GM12872 (cell line): Measurements from ENCODE around the gene COL4A1.

Experiments used
- TF ChIP-seq, protein P1 (sequence below): IDR thresholded peaks from 3 replicates; pipeline ENCODE4 v1.5.1; 2011; ENCODE audit warnings: low read depth, mild to moderate bottlenecking, low read length, moderate library complexity; ENCODE audit not compliant: insufficient read depth

The COL4A1 gene

GRCh38 chr13:110306960-110307766, at the start of gene COL4A1, which contains the start of gene COL4A2:
COL4A1 (minus strand) TSS chr13:110307157; CDS start chr13:110307027, 130 bp downstream.
COL4A2 (plus strand) TSS chr13:110307284; CDS start chr13:110307904, 620 bp downstream.
- TF ChIP-seq, protein P1, sequence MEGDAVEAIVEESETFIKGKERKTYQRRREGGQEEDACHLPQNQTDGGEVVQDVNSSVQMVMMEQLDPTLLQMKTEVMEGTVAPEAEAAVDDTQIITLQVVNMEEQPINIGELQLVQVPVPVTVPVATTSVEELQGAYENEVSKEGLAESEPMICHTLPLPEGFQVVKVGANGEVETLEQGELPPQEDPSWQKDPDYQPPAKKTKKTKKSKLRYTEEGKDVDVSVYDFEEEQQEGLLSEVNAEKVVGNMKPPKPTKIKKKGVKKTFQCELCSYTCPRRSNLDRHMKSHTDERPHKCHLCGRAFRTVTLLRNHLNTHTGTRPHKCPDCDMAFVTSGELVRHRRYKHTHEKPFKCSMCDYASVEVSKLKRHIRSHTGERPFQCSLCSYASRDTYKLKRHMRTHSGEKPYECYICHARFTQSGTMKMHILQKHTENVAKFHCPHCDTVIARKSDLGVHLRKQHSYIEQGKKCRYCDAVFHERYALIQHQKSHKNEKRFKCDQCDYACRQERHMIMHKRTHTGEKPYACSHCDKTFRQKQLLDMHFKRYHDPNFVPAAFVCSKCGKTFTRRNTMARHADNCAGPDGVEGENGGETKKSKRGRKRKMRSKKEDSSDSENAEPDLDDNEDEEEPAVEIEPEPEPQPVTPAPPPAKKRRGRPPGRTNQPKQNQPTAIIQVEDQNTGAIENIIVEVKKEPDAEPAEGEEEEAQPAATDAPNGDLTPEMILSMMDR, result no peak

DNA sequence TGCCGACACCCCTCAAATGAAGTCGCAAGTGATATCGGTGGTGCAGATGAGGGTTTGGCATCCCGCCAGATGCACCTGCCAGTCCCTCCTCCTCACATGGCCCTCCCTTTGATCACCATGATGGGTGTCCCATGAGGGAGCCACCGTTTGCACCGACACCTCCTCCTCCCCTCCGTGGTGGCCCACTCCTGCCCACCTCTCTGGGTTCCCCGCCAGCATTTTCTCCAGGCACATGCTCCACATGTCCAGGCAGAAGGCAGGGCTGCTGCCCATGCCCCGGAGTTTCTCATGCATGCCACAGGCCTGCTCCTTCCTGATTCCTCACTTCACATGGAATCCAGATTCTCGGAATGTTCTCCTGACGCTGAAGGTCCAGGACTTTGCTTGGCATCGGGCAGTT, 49.4 kb upstream of the COL4A1 start:
- TF ChIP-seq, protein P1, result no peak

DNA sequence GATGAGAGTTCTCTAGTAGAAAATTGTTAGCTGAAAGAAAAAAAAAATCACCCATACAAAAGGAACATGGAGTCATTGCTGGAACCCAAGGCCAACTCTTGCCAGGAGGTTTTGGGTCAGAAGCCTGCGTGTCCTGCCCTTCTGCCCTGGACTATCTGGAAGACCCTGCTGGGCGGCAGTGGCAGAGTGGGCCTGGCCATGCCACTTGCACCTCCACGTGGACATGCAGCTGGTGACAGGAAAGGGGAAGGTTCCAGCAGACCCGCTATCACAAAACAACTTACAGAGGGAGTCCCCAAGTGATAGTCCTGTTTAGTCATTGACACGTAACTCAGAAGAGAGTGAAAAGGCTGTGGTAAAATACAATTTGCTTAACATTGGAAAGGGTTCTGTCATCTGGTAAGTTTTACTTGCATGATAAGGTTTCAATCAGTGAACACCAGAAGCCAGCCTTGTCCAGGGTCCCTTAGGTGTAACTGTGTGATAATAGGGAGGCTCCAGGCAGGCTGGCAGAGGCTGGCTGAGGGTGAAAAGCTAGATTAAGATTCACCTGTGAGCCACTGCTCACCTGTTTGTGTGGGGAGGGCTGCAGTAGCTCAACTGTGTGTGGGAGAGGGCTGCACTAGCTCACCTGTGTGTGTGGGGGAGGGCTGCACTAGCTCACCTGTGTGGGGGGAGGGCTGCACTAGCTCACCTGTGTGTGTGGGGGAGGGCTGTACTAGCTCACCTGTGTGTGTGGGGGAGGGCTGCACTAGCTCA, 47.9 kb upstream of the COL4A1 start:
- TF ChIP-seq, protein P1, result no peak

GRCh38 chr13:110354123-110354627, 47.2 kb upstream of the COL4A1 start:
- TF ChIP-seq, protein P1, result no peak

DNA sequence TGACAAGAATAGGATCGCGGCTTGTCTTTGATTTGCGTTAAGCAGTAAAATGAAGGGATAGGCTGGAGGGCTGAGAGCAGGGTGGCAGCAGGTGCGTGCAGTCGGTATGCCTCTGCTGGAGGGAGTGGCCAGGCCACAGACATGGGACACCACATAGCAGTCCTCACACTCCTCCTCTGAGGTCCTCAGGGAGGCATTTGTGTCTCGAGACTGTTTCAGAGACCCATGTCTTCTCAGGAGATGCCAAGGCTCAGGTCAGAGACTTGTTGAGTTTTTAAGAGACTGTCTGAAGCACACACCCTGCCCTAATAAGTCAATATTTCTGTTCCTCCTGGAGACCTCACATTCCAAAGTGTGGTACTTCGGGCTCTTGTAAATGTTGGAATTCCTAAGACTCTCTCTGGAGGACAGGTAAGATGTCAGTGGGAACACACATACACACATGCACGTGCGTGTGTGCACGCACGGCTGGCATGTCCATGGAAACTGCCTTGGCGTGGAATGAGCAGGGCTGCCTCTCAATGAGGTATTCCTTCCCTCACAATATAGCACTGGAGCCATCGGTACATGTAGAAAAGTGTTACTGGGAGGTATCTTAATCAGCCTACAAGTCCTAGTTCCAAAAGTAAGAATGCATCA, 46.5 kb upstream of the COL4A1 start:
- TF ChIP-seq, protein P1, result no peak

GRCh38 chr13:110352735-110353134, 45.8 kb upstream of the COL4A1 start:
- TF ChIP-seq, protein P1, result peak; percentile 48
